NCI-H345 treated with DMSO at 0.1 percent for 48 hours (cell line): ENCODE measurements around the gene SDK2.

Source experiments
- DNase-seq: peaks from one replicate; lab custom pipeline; 2025; ENCODE audit not compliant: unreplicated experiment; lab: John Stamatoyannopoulos, UW

Gene SDK2

GRCh38 chr17:73292031-73292531, 352.2 kb downstream of the SDK2 start:
- DNase-seq = no peak

GRCh38 chr17:73291260-73291801, 352.9 kb downstream of the SDK2 start:
- no peak for DNase-seq

DNA sequence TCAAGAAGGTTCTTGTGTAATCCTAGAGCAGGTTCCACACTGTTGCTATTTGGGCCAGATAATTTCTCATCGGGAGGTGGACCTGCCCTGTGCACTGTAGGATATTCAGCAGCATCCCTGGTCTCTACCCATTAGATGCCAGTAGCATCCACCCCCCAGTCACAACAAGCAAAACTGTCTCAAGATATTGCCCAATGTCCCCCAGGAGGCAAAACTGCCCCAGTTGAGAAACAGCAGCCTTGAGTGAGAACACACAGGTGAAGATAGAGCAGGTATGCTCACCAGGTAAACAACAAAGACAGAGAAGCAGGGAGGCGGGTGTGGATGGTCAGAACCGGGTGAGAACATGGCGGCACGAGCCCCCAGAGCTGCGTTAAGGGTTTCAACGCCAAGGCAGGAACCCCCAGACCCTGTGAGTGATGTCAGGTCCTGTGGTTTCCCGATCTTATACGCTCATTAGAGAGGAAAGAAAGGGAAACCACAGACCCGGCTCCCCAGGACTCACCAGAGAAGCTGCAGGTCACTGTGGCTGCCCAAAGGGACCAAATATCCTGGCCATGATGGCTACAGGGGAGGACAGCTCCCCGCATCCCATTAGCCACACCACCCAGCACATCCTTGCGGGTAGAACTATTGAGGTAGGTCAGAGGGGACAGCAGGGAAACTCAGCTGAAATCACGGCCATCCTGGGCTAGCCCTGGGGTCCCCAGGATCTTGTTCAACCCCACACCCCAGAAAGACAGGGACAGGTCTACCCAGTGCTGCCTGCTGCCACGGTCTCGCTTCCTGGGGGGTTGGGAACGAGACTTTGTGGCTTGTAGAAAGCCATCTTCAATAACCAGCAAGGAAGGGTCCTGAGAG, 353.6 kb downstream of the SDK2 start:
- no peak for DNase-seq

DNA sequence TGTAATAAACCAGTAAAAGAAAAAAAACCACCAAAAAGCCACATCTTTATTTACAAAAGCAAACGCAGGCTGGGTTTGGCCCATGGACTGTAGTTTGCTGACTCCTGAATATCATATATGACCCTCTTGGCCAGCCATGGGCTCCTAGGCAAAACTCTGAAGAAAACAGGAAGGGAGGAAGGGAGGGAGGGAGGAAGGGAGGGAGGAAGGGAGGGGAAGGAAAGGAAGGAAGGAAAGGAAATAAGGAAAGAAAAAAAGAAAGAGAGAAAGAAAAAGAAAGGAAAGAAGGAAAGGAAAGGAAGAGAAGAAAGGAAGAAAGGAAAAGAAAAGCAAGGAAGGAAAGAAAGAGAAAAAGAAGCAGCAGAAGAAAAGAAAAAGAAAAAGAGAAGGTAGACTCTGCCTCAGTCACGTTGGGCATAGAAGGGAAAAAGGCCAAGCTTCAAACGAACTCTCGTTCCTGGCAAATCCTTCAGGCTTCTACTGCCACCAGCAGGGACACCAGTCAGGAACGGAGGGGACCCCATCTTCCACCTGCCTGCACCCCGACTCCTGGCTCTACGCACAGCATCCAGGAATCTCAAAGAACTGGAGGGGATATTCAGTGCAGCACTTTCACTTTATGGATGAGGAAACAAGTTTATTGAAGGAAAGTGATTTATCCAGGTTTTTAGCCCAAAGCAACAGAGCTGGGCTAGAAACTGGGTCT, 354.5 kb downstream of the SDK2 start:
- no peak for DNase-seq

DNA sequence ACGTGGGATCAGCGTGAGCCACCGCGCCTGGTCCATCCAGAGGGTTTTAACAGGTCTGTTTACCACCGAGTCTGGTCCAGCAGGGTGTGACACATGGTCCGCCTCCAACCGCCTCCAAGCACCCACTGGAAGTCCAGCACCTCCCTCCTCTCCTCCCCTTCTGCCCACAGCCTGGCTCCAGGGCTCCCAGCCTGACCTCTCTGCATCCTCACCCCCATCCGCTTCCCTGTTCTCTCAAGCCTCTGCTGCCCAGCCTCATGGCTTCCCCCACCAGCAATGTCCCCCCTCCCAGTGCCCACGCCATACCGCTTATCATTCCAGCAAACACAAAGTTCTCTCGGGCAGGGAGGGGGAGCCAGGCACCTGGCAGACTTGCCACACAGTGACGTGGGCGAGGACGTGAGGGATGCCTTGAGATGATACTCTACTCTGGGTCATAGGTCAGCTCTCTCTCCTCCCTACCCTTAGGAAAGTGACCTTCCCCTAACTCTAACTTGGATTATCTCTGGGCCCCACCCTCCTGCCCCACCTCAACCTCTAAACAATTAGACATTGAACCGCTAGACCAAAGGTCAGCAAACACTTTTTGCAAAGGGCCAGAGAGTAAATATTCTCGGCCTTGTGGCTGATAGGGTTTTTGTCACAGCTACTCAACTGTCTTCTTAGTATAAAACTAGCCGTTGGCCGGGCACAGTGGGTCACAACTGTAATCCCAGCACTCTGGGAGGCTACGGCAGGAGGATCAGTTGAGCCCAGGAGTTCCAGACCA, 355.5 kb downstream of the SDK2 start:
- DNase-seq = no peak

DNA sequence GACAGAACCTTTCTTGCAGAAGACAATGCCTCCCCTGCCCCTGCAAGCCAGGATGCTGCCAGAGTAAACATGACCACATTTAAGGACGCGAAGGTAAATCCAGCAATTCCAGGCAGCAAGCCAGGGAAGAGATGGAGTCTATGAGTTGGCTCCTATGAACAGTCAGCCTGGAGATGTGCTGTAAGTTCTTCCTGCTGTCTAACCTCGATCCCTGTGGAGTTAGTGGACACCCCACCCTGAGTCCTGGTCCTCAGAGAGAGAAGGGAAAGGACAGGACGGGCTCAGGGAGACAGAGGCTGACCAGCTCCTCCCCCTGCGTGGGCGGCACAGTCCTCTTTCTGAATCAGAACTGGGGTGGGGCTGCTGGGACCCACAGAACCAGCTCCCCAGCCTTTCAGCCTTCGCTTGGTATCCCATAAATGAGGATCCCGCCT, 357.4 kb downstream of the SDK2 start:
- no peak for DNase-seq

DNA sequence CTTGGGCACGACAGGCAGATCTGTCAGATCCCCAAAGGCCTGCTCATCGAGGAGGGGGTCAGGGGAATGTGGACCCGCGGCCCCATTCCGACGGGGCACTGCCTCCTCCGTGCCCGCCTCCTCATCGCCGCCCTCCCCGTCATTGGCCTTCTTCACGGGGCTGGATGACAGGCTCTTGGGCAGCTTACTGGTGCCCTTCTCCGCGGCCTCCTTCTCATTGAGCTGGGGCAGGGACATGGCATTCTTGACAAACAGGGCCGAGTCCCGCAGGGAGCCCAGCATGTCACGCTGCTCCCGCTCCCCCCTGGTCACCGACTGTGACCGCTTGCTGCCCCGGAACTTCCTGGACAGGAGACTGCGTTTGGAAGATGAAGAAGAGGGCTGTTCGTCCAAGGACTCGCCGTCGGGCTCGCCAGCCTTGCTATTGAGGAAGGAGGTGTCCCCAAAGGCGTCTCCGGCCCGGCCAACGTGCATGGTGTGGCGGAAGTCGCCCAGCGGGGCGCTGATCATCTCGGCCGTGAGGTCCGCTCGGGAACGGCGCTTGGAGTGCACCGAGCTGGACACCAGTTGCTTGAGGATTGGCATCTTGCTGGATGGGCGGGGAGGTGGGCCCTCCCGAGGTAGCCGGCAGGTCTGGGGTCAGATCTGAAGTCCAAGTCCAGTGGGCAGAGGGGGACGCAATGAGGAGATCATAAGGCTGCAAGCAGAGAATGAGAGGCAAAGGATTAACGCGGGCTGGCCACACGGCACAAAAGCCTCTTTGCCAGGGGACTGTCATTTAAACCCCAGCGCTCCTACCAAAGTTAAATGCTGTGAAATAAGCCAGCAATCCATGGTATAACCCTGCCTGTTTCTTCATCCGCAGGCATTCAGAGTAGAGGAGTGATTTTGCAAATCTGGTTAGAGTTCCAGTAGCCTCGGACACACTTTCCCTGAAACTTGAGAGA, 358.1 kb downstream of the SDK2 start:
- no peak for DNase-seq

DNA sequence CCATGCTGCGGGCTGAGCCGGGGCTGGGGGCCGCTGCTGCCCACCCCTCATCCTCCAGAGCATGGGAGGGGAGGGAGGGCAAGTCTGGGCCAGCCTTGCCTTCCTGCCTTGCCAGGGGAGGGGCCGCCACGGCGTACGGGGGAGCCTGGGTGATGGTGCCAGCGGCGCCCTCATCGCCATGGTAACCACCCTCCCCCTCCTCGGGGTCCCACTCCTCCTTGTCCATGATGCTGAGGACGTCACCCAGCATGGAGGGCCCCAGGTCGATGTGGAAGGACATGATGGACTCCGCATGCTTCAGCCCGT, 358.7 kb downstream of the SDK2 start:
- no peak for DNase-seq

GRCh38 chr17:73284906-73285602, 359.2 kb downstream of the SDK2 start:
- DNase-seq = no peak
